Measurements from ENCODE around the gene GP9.

GP9 gene

DNA sequence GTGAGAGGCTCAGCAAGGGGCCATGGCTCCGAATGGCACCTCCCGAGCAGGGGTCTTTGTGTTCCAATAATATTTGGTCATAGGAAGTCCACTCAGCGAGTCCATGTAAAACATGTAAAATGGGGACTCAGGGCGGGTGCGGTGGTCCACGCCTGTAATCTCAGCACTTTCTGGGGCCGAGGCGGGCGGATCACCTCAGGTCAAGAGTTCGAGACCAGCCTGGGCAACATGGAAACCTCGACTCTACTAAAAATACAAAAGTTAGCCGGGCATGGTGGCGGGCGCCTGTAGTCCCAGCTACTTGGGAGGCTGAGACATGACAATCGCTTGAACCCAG, 33.1 kb upstream of the GP9 start:
- DNase-seq (ENCODE audit: insufficient read length, low spot score), result no peak
- no peak for FAIRE-seq

DNA sequence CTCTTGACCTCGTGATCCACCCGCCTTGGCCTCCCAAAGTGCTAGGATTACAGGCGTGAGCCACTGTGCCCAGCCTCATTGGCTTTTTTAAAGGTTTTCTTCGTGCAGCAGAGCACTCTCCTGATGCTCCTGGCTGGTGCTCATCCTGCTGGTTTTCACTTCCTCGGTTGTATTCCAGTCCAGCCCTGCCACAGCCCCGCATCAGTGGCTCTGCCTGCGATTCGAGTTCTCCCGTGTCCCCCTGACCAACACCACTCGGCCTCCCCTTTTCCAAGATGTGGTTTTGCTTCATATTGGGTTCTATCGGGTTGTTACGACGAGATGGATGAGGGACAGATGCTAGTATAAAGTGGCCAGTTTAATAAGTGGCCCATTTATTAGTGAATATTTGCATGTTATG, 31.7 kb upstream of the GP9 start:
- DNase-seq (ENCODE audit: insufficient read length, low spot score), result no peak
- no peak for FAIRE-seq

DNA sequence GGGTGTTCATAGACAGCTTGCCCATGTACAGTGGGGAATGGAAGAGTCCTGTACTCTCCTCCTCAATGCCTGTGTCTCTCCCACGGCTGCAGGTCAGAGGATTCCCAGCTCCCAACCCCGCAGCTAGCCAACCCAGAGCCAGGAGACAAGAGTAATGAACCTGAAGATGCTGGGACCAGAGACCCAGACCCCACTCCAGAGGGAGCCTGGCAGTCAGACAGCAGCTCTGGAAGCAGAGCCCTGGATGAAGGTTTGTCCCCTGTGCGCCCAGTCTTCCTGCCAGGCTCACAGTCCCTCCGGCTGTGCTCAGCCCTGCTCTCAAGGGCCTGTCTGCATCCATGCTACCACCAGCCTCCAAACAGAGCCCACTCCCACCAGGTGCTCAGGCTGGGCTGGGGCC, 30.0 kb upstream of the GP9 start:
- no peak for FAIRE-seq
- no peak for DNase-seq (ENCODE audit: insufficient read length, low spot score)

DNA sequence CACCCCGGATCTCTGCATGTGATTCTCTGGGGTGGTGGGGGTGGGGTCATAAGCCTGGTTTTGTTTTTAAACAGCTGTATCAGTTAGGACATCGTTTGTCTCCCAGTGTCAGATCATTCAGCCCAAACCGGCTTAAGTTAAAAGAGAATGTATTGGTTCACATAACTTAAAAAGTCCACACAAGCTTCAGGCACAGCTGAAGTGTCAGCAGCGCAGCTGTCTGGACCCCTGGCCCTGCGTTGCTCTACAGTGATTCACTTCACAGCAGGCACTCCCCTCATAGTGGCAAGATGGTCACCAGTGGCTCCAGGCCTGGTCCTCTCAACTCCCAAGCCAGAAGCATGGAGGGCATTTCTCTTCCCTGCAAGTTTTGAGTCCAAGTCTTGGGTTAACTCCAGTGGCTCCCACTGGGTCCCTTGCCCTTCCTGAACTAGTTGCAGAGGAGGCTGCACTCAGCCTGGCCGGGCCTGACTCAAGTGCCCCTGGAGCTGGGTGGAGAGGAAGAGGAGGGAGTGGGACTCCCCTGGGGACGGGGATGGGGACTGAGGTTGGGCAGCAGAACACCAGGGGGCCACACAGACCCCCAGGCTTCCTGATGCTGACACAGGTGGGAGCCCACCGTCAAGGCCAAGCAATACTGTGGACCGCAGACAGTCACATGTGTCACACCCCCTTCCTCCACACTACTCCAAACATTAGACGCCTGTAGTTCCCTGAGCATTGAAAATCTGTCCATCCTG, 28.9 kb upstream of the GP9 start:
- DNase-seq (ENCODE audit: insufficient read length, low spot score) (no peak), FAIRE-seq (no peak)

- FAIRE-seq (no peak), DNase-seq (ENCODE audit: insufficient read length, low spot score) (no peak)
These were observed 27.9 kb upstream of the GP9 start for GRCh38 chr3:129032716-129033115.

- FAIRE-seq, result no peak
These were observed 27.4 kb upstream of the GP9 start for GRCh38 chr3:129033151-129033550.

GRCh38 chr3:129033633-129034321, 26.8 kb upstream of the GP9 start:
- no peak for FAIRE-seq
- no peak for DNase-seq (ENCODE audit: insufficient read length, low spot score)

More at GRCh38 chr3:129033151-129033550, 27.4 kb upstream of the GP9 start:
- no peak for DNase-seq (ENCODE audit: insufficient read length, low spot score)

DNA sequence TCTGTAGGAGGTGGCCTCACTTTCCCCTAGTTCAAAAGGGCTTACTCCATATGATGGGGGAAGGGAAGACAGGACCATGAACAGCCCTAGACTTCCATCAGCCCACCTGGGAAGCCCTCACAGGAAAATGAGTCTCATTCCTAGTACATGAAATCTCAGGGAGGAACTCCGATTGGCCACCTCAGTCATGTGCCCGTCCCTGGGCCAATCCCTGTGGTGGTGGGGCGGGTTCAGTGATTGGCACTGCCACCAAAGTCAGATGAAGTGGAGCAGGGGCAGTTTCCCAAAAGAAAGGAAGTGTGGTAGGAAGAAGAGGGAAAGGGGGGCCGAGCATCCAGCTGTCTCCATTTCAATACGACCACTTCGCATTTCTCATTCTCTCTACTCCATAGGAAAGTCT, 25.9 kb upstream of the GP9 start:
- no peak for DNase-seq (ENCODE audit: insufficient read length, low spot score)
- no peak for FAIRE-seq

DNA sequence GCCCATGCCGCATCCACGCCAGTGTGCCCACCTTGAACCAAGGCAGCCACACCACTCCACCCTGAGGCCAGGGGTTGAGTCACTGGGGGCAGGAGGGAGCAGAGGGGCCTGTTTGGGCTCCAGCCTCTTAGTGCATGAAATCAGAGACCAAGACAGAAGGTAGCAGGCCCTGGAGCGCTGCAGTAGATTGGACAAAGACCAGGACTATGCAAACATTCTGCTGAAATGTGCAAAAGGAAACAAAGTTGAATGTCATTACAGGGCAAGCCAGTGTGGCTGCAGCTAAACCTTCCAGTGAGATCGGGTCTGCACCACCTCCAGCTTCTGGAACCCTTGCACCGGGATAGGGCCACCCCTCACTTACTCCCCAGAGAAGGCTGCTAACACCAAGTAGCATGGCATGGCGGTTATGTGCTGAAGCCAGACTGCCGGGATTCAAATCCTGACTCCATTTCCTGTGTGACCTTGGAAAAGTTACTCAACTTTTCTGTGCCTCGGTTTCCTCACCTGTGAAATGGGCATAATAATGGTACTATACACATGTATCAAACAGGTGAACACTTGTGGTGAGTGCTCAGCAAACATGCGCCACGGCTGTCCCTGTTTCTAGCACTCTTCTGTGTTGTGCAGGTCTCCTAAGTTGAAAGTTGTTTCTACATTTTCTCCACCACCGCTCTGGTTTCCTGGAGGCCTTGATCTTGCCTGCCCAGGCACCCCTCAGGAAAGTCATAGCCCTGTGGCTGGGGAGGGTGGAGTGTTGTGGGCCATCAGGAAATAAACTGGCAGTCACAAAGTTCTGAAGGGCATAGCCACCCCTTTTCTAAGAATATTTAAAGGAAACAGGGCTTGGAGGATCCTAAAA, 25.0 kb upstream of the GP9 start:
- DNase-seq (ENCODE audit: insufficient read length, low spot score), result no peak
- FAIRE-seq, result no peak

DNA sequence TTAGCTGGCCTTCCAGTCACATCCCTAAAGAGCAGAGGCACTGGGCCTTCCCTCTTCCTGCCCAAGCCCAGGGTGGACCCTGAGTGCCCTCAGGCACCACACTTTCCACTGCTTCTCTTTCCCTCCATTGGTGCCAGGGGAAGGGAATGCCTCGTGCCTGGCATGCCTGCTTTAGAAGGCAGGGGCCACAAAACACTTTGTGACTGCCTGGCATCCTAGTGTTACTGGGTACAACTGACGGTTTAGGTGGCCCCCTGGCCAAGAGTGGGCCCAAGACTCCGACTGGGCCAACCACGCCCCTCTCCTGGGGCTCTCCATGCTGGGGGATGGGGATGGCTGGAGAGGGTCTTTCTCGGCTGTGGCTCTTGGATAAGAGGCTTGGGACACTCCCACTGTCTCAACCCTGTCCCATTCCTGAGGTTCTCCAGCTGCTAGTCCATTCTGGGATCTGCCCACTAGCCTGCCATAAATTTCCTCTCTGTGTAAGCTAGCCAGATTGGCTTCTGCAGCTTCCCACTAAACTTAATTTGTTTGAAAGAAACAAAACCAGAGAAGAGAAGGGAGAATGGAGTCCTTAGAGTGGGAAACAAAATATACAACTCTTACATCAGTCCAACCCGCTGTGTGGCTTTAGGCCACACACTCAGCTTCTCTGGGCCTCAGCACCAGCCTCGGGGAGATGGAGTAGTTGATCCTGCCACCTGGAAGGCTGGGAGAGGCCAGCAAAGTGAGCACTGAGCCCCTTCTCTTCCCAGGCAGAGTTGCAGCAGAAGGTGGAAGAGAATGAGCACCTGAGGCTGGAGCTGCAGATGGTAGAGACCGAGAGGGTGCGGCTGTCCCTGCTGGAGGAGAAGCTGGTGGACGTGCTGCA, 24.1 kb upstream of the GP9 start:
- DNase-seq (ENCODE audit: insufficient read length, low spot score) (no peak), FAIRE-seq (no peak)

- FAIRE-seq, result no peak
- DNase-seq (ENCODE audit: insufficient read length, low spot score), result no peak
These were observed 23.5 kb upstream of the GP9 start for GRCh38 chr3:129037093-129037419.

DNA sequence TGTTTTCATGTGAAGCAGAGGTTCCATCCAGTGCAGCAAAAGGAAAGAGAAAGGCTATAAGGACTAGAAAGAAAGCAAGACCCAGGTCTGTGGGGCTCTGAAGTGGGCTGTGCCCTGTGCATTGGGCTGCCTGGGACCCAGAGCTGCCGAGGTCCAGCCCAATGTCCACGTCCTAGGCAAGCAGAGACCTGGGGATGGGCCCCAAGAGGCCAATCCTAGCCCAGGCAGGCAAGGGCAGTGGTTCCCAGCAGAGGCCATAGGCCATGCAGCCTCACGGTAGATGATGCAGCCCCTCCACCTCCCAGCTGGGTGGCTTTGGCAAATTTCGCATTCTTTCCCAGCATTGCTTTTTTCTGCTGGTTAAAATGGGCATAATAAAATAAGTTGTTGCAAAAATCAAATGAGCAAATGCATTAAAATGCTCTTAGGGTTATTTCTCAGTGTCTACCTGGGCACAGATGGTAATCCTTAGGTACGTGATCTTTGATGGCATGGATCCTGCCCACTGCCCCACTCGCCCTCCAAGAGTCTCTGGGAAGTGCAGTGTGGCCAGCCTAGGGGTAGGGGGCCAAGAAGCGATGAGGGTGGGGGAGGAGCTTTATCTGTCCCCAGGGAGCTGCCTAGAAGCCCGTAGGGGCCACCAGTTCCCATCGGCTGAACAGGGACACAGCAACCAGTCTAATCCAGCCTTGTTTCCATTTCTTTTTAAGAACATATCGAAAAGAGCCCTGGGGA, 22.3 kb upstream of the GP9 start:
- FAIRE-seq (no peak), DNase-seq (ENCODE audit: insufficient read length, low spot score) (no peak)

DNA sequence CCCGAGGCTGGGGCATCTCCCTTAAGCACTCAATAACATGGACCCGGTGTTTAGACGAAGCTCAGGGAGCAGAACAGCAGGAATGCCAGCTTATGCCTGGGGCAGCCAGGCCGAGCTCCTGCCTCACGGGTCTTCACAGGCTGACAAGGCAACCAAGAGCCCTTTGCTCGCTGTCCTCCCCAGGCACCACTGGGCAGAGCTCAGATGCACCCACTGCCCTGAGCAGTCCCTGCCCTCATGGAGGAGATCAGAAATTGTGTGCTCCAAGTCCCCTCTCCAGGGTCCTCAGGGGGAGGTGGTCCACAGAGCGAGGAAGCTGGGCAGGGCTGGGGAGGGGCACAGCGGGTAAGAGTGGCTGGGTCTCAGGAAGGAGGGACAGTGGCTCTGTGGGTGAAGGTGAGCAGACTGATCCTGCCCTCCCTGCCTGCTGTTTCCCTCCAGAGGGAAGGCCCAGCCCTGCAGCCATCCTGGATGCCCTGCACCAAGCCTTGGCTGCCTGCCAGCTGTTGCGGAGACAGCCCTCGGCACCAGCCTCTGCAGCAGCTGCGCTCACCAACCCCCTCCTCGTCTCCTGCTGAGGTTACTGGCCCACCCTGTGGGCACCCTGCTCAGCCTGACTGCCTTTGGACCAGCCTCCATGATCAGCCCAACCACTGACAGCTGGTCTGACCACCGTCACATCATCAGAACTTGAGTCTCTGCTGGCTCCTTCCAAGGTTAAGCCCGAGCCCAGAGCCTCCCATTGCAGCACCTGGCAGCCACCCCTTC, 21.1 kb upstream of the GP9 start:
- no peak for DNase-seq (ENCODE audit: insufficient read length, low spot score)
- no peak for FAIRE-seq

- DNase-seq (ENCODE audit: insufficient read length, low spot score) (no peak), FAIRE-seq (no peak)
These were observed 20.6 kb upstream of the GP9 start for GRCh38 chr3:129040039-129040336.

- no peak for FAIRE-seq
- no peak for DNase-seq (ENCODE audit: insufficient read length, low spot score)
These were observed 19.8 kb upstream of the GP9 start for GRCh38 chr3:129040579-129041300.

DNA sequence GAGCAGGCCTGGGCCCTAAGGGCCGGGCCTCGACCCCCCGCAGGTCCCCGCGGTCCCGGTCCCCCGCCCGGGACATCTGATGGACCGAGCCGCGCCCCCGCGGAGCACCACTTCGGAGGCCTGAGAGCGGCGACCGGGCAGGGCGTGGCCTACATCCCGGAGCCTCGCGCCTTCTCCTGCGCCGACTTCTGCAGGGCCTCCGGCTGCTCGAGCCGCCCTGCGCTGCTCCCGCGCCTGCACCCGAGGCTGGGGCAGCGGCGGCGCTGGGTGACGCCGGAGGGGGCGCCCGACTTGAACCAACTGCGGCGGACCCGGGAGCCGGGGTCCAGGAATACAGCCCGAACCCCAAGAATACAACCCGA, 14.9 kb upstream of the GP9 start:
- FAIRE-seq, result no peak
- DNase-seq (ENCODE audit: insufficient read length, low spot score), result no peak

DNA sequence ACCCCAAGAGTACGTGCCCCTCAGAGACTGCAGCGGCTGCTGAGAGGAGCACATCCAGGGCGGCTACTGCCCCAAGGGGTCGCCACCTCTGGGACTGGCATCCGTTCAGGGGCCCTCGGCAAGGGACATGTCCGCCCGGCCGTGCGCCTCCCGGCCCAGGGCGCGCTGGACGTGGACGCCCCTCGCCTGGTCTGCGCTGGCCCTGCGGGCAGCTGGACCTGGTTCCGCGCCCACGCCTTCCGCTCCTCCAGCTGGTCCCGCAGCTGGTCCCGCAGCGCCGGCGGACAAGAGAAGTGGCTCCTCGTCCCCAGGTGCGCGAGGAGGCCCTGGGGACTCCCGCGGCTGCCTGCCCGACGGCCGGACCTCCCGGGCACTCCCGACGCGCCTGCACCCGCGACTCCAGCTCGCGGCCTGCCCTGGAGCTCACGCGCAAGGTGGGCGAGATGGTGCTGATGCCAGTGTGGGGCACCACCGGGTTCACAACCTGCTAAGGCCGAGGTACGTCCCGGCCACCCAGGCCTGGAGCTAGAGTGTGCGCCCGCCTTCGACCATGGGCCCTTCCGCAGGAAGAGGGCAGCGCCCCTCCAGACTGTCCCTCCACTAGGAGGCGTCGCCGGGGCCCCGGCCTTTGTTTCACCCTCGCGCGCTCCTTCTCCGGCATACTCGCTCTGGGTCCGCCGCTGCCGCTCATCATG, 14.4 kb upstream of the GP9 start:
- DNase-seq (ENCODE audit: insufficient read length, low spot score) (no peak), FAIRE-seq (no peak)

GRCh38 chr3:129046732-129047552, 13.6 kb upstream of the GP9 start:
- DNase-seq (ENCODE audit: insufficient read length, low spot score) (no peak), FAIRE-seq (no peak)

All from GM19239 (cell line).